ENCODE results near the gene STX4. TPM values are rescaled to one million over a fixed set of nuclear protein-coding genes. Genes with fewer than 3 reads are reported as not detected.
A peak's percentile ranks its signal among the peaks of the same experiment; 100 is the strongest.

The STX4 gene
- total and polyA plus RNA-seq, 9 of the 15 experiments (the other 6 are each of a cell fraction or from before 2014, with no cell fraction given): 3.2 to 48.0 (median 21.5) TPM

DNA sequence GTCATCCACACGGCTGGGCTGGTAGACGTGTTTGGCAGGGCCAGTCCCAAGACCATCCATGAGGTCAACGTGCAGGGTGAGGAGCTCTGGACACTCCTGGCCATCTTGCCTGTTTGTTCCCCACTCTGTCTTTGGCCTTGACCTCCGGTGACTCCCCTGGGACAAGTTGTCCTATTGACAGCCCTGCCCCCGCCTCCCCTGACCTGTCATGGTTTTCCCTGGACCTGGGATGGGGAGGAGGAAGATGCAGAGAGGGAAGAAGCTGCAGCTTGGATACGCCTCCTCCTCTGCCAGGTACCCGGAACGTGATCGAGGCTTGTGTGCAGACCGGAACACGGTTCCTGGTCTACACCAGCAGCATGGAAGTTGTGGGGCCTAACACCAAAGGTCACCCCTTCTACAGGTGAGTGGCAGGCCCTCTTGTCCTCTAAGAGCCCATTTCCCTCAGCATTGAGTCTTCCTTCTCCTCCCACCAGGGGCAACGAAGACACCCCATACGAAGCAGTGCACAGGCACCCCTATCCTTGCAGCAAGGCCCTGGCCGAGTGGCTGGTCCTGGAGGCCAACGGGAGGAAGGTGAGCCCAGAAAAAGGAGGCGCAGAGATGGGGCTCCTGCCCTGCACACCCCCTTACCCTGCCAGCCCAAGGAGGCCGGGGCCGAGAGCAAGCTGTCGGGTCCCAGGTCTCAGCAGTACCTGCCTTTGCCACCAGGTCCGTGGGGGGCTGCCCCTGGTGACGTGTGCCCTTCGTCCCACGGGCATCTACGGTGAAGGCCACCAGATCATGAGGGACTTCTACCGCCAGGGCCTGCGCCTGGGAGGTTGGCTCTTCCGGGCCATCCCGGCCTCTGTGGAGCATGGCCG is 47.0 kb upstream of the STX4 start:
- peak overlapping the region; percentile 11; the same call in 1 of the 3 replicates for H3K27ac ChIP-seq (ENCODE audit: extremely low read depth, low read depth, low read length)
- intact Hi-C loops (cut with micrococcal nuclease): loop anchor here (10.0 kb wide), 2 partner anchors 158 to 308 kb away; no protein-coding TSS in a partner anchor
- no peaks in the 10 kb centered on the region; the same call in none of the 2 replicates for H4K20me1 ChIP-seq (replicated peaks; ENCODE audit: control insufficient read depth, insufficient read depth, low read length)
- FAIRE-seq (no peak), ATAC-seq (no peak), DNase-seq (ENCODE audit: extremely low read depth in 1 of 4, low spot score in 3 of 4) (no peak)
- H3K9ac ChIP-seq (ENCODE audit: insufficient read depth in 1 of 2, low read depth in 2 of 2, low read length in 2 of 2): peak overlapping the region; percentile 61 to 94
- H3K79me2 ChIP-seq (ENCODE audit: control insufficient read depth, insufficient read depth, low read length): peaks cover 15% of the 10 kb centered on the region
- 84% methylated on average over 24 of the region's 29 CpGs for WGBS (ENCODE audit: insufficient coverage, low coverage, missing lambda C conversion rate)
- in situ Hi-C loops (cut with MboI): loop anchor here (10.0 to 25.0 kb wide), 2 partner anchors 308 to 451 kb away; partner anchors contain the start of genes COX6A2 and ZNF843
- no peaks in the 10 kb centered on the region for H3K9me3 ChIP-seq (replicated peaks; ENCODE audit: control insufficient read depth, insufficient read depth, low read depth, low read length)
- peaks cover 7 to 68% of the 10 kb centered on the region in 2 experiments; a peak in 4 of 5 replicates for H3K4me1 ChIP-seq (replicated peaks in 1 of 2; ENCODE audit: control insufficient read depth in 2 of 2, insufficient read depth in 2 of 2, low read length in 2 of 2)
- H3K4me2 ChIP-seq (ENCODE audit: insufficient read depth, low read length): peak overlapping the region; percentile 80
- no TSS peak for BruUV-seq (replicated peaks)
- TF ChIP-seq ZNF175 (CRISPR knock-in tag; IDR thresholded peaks at IDR 0.05; ENCODE audit: low read depth) (no peak), RFX7 (CRISPR knock-in tag; IDR thresholded peaks at IDR 0.05) (no peak), ZNF830 (CRISPR knock-in tag; IDR thresholded peaks at IDR 0.05) (no peak), FOSL1 (tag; conservative IDR thresholded peaks at IDR 0.05) (0 out of 2 replicates have a peak, but pooled peaks have one; percentile 4)
- TF ChIP-seq, protein P1, sequence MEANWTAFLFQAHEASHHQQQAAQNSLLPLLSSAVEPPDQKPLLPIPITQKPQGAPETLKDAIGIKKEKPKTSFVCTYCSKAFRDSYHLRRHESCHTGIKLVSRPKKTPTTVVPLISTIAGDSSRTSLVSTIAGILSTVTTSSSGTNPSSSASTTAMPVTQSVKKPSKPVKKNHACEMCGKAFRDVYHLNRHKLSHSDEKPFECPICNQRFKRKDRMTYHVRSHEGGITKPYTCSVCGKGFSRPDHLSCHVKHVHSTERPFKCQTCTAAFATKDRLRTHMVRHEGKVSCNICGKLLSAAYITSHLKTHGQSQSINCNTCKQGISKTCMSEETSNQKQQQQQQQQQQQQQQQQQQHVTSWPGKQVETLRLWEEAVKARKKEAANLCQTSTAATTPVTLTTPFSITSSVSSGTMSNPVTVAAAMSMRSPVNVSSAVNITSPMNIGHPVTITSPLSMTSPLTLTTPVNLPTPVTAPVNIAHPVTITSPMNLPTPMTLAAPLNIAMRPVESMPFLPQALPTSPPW (CRISPR knock-in tag; IDR thresholded peaks at IDR 0.05): no peak
- peak overlapping the region; percentile 89; the same call in 1 of the 2 replicates for H2AFZ ChIP-seq (ENCODE audit: low read depth, low read length)
- H3K9me1 ChIP-seq (ENCODE audit: control insufficient read depth, insufficient read depth, low read length): peaks cover 2% of the 10 kb centered on the region
- CTCF ChIA-PET (ENCODE audit: low intra/inter-chr PET ratio): interaction anchor here (0.6 to 2.1 kb wide), 4 partner anchors 56 to 882 kb away, joined by 3 to 15 read pairs (median 10); no protein-coding TSS in a partner anchor
- 0 out of 2 replicates have a peak overlapping the region, but pooled peaks have one; percentile 44 for H3K4me3 ChIP-seq
- H3K36me3 ChIP-seq (ENCODE audit: control insufficient read depth, insufficient read depth, low read length): peaks cover 51% of the 10 kb centered on the region; the same call in 2 of the 3 replicates
- no peaks in the 10 kb centered on the region for H3K27me3 ChIP-seq (ENCODE audit: control insufficient read depth in 2 of 2, insufficient read depth in 2 of 2, low read length in 2 of 2)
- POLR2A ChIA-PET: interaction anchor here (0.6 to 5.7 kb wide), 9 partner anchors 11 to 880 kb away, joined by 3 to 32 read pairs (median 3); partner anchors contain the start of genes FUS, PHKG2 and SETD1A

All from K562 (cell line).